DMS153 (cell line): ENCODE measurements around the gene EDAR.

Experiments used
- DNase-seq: peaks from one replicate; lab custom pipeline; 2025; lab: John Stamatoyannopoulos, UW

Gene EDAR

DNA sequence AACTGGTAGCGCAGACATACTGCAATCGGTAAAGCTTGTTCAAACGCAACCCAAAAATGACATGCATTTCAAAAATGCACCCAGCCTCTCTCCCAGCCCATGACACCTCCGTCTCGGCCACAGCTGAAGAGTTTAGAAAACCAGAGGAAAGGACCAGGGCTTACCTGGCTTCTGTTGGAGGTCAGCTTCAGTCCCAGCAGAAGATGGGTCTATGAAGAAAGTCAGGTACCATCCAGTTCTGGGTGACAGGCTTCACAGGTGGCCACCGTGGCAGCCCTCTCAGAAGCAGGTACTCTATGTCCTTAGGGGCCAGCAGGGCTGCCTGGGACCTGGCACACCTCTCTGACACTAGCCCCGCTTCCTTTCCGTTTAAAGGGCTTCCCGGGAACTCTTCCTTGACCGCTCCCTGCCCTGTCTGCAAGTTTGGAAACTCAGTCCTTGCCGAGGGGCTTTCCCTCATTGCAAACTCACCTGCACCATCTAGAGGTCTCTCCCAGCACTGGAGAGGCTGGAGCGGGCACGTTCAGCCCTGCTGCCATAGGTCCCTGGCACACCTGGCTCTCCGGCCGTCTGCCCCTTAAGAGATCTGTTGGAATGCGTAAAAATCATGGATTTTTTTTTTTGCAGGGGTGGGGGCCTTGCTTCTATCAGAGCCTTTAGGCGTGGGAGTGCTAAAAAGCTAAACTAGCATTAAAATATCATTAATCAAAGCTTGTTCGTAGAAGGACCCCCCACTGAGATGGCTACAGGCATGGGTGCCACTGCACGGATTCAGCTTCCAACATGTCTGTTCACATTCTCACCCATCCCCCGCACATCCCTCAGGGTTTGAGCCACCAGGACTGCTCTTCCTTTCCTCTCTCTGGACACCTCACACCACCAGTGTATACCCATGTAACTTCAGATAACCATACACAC lies at the start of gene EDAR:
TSS of gene EDAR (minus strand) at position 425 of the 918 bp plus-strand sequence. CDS start 58,206 bp downstream, outside the sequence.
- no peak for DNase-seq

DNA sequence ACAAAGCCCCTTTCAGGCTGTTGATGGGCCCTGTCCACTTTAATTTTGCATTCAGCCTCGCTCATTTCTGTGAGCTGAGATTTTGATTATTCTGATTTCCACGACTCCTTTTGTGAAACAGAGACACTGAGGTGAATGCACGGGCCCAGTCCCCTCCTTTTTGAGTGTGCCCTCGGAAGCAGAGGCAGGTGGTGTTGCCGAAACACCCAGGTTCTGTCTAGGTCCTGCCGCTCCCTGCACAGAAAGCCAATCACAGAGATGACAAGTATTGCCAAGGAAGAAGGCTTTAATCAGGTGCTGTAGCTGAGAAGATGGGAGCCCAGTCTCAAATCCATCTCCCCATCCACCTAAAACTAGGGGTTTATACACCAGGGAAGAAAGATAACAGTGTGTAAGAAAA lies 44.2 kb upstream of the EDAR start:
- no peak for DNase-seq

DNA sequence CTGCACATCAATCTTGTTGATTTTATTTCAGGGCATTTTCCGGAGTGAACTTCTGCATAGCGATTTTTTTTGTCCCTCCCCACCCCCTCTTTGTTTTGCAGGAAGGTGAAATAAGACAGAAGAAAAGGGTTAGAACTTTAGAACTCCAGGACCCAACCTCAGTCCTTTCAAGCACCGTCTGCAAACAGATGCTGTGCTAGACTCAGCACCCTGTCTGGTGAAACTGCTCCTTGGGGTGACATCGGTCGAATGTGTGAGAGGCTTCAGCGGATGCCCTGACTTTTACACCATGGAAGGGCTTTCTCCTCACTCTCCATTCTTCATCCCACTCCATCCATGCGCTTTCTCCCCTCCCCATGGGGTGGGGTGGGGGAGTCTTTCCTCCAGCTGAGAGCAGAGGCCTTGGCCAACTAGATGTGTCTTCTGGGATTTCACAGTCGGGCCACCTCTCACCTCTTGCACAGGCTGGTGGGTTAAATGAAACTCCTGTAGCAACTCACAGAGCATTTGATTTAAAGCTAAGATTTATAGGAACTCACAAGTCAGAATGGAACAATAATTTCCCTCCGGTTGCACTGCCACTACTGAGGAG lies 43.3 kb upstream of the EDAR start:
- no peak for DNase-seq

DNA sequence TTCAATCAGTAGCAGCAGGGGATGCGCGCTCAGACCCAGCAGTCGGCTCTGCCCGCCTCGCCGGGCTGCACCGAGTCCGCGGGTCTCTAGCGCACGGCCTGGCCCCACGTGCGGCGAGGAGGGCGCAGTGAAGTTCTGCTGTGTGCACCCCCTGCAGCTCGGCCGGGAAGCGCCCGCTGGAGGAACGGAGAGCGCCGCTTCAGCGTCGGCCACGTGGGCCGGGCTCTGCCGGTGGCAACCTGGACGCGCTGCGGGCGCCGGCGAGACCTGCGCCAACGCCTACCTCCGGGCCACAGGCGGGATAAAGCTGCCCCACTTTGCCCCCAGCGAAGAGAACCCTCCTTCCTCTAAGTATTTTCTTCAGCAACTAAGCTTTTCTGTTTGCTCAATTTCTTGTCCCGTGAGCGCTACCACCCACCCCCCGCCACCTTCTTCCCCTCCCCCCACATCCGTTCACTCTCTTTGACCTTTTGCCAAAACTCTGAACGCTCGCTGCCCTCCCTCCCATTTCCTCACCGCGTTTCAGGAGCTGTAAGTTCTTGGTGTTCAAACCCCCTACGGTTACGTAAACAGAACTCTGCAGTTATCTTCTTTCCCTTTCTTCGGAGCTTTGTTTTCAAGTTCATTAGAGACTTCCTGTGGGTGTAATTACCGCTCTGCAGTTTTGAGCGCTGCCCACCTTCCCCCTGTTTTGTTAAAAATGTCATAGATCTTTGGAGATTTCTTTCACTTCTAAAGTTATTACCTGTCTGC lies 42.6 kb upstream of the EDAR start:
- no peak for DNase-seq

DNA sequence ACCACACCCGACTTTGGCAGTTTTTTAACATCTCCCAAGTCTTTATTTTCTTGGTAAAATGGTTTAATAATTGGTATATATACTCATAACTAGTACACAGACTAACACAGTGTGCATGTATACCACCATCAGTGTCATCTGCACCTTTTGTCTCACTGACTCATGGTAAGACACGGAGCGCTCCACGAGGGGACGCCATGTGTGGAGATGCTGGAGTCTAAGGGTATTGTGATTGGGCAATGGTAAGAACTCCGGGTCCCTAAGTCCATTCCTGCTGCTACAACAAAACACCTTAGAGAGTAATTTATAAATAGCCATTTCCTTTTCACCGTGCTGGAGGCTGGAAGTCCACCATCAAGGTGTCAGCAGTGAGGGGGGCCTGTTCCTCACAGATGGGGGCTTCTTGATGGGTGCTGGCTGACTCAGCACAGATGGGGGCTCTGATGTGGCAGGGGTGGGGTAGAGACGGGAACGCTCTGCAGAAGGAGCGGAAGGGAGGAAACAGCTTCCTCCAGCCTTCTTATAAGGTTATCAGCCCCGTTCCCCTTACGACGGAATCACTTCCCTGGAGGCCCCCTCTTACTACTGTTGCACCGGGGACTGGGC lies 42.0 kb upstream of the EDAR start:
- DNase-seq: no peak

DNA sequence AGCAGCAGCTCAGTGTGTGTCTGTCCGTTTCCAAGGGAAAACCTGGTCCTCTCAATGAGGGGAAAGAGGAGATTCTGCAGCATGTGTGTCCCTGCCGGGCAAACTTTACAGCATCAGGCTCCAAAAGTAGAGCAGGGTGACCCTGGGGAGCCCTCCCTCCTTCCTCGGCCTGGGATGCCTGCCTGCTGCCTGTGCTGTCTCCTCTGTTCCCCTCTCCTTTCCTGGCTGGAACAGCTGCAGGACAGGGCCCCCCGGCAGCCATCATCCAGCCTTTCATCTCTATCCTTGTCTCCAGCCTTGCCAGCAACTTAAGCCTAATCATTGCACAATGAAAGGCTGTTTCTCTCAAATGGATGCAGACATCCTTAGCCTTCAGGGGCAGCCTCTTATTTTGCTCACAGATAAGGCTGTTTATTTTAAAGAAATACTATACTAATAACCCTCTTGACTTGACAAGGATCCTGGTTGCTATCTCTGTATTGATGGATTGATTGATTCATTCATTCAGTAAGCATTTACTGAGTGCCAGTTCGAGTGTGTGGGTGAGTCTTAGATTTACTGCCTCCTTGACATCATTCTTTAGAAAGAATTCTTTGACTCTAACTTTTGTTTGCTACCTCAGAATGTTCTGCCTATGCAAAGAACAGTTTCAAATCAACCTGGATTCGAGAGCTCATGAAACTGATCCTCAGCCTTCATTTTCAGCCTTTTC lies 40.6 kb upstream of the EDAR start:
- no peak for DNase-seq

DNA sequence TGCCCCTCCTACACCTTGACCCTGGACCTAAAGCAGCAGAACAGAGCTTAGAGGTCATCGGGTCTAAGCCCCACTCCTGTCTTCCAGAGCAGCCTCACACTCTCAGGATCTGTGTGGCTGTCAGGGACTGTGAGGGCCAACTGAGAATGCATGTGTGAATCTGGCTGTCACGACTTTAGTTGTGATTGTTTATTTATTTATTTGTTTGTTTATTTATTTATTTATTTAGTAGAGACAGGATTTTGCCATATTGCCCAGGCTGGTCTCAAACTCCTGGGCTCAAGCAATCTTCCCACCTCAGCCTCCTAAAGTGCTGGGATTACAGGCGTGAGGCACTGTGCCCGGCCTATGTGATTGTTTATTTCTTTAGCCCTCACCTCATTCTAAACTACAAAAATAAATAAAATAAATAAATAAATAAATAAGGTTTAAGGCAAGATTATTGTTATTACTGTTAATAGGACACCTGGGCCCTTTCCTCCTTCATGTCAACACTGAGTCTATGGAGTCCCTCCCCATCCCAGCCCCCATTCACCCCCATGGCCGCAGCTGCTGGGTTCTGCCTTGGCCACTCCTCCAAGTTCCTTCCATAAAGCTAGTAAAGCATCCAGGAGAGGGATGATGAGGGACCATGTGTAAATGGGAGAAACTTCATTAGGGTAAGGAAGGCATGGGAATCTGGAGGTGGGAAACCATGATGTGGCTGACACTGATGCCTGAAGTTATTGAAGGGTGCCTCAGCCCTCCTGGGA lies 39.9 kb upstream of the EDAR start:
- no peak for DNase-seq

DNA sequence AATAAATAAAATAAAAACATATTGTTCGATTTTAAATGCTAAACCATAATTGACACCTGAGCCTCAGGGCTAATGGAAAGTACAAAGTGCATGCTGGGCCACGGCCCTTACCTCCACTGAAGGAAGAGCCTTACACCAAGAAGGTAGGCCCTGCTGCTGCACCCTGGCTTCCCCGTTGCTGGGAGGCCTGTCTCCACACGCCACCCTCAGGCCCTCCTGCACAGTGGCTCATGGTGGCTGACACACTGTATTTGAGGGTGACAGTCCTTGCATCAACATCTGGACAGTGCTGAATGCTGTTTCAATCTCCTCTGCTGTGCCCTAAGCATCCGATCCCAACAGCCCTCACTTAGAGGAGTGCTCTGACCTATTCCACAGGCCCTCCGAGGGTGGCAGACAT lies 39.3 kb upstream of the EDAR start:
- DNase-seq: no peak

DNA sequence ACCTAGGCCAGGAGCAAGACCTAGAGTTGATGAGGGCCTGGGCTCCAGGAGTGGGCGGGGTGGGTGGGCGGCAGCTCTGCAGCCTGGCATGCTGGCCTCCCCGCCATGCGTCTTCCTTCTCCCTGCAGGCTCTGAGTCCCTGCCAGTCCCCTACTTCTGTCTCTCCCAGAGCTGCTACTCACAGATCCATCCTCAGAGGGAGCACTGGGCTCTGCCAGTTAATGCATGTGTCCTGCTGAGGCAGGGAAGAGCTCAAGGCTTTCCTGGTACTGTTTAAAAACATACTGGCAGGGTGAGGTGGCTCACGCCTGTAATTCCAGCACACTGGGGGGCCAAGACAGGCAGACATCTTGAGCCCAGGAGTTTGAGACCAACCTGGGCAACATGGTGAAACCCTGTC lies 38.7 kb upstream of the EDAR start:
- no peak for DNase-seq

DNA sequence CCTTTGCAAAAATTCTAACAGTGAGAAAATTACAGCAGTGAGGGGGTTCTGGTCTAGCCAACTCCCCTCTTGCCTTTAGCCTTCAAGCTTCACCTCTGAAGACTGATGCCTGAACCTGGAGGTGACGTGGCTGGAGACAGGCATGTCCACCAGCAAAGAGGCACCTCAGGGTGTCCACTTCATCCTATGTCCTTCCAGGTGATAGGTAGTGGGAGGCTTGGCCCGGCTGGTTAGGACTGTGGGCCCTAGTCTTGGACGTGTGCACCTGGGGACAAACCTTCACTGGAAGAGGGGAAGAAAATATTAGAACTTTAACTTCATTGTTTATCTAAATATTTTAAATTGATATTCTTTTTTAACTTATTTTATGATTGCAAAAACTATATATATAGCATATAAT lies 35.5 kb upstream of the EDAR start:
- DNase-seq: no peak

DNA sequence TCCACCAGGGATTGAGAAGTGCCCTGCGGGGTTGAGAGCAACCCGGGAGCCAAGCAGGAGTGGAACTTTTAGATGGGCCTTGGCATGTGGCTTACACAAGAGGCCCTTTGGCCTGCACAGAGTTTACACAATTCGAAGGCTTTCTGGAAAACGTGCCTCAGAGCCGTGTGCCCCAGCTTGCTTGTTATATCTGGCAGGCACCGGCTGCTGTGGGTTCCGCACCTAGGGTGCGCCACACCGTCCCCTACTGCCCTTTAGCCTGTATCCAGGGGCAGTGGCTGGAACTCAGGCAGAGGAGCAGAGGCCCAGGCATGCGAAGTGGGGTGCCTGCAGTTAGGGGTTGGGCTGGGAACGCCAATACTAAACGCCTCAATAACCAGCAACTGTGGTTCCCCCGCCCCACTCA lies 32.9 kb upstream of the EDAR start:
- DNase-seq: no peak

DNA sequence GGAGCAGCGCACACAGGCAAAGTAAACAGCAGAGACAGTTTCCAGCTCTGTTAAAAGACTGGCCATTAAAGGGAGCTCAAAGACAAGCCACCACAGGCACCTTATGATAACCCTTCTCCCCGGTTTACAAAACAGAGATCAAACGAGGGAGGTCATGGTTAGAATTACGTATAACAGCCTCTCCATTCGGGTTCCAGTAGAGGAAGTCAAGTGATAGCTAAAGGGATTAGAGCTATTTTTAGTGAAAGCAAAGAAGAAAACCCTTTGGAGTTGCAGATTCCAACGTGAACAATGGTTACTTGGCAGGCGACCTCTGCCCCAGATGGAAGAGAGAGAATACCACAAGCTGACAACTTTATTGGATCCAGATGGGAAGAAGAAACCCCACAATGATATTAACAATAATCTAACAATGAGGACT lies 31.2 kb upstream of the EDAR start:
- DNase-seq: no peak

DNA sequence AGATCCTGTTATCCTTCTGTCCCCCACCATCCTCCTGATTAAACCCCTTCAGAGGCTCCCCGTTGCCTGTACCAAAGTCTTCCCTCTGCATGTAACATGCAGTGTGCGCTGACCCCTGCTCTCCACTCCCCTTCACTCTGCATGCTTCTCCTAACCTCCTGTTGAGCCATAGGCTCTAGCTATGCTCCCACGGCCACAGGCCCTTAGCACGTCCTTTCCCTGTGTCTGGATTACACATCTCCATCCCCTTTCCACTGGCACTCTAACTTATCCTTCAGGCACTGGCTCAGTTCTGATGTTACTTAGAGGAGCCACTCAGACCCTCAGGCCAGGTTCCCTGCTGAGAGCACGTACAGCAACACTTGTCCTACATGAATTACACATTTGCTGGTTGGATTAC lies 29.4 kb upstream of the EDAR start:
- no peak for DNase-seq

DNA sequence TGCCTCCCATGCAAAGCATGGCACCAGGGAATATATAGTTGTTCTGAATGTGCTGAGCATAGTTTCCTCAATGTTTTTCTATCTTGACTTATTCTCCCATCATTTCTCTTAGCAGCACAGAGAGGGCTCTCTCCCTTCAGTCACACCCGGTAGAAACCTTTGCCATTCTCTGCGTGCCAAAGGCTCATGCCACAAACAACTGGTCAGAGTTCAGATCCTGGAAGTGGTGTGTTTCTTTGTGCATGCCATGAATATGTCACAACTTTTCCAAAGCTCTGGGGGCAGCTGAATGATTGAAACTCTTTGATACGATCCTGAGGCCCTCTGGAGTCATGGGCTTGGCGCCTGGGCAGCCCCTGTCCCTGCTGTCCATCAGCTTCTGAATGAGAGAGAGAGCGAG lies 28.0 kb upstream of the EDAR start:
- DNase-seq: no peak

DNA sequence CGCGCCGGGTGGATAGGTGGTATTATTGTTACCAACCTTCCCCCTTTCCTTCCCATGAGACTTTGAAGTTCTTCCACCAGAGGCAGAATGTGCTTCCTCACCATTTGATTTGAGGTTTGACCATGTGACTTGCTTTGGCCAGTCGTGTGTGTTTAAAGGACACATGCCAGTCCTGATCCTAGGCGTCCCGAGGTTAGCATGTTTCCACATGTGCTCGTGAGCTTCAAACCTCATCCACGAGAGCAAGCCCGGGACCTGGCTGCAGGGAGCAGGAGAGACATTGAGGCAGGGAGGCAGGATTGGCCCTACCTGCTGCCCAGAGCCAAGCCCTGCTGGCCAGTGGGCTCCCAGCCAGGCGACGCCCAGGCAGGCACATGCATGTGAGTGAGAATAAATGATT lies 27.4 kb upstream of the EDAR start:
- DNase-seq: no peak

DNA sequence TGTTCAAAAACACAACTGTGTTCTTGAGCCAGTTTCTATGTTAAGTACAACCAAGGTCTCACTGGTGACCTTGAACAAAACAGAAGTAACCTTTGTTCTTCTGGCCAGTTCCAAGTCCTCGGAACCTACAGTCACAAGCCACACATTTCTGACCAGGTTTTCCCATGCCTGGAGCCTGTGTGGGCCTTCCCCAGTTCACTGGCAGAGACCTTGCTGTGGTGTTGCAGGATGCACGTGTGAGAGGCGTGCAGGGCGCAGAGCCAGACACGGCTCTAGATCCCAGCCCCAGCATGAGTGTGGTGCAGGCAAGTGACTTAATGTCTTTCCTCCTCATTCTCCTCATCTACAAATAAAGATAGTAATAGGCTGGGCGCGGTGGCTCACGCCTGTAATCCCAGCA lies 25.5 kb upstream of the EDAR start:
- no peak for DNase-seq

DNA sequence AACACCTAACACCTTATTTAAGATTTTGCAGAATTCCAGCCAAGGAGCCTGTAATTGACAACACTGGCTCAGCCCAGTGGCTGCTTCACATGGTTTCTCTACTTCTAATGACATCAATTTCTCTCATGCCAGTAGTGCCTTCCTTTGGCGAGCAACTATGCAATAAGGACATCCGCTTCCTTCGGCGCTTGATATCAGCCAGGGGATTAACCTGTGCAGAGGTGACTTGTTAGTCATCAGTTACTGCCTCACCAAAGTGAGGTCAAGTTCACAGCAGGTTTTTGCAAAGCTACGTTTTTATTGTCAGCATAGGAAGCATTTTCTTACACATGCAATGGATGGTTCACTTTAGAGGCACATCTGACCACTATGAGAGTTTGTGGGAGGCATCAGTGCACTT lies 24.0 kb upstream of the EDAR start:
- no peak for DNase-seq

DNA sequence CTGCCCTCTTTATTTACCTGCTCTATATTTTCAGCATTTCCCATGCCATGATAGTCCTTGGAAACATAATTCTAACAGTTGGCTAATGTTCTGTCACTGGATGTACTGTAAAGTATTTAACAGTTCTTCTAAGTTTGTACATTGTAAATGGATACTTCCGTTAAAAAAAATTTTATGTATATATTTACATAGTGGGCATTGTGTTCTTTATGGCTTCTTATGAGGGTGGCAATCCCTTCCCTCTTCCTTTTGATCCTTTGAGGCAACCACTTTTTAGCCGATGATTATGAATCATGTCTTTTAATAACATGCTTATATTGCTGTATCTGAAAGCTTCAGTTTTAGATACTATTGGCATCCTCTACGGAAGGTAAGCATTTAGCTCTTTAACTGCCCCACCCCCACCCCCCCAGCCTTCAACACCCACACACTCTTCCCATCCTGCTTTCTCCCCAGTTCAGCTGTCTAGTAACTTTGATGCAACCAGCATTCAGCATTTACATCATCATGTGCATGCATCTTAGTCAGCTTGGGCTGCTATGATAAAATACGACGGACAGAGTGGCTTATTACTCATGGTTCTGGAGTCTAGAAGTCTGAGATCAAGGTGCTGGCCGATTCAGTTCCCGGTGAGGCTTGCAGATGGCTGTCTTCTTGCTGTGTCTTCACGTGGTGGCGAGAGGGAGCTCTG lies 21.0 kb upstream of the EDAR start:
- no peak for DNase-seq

DNA sequence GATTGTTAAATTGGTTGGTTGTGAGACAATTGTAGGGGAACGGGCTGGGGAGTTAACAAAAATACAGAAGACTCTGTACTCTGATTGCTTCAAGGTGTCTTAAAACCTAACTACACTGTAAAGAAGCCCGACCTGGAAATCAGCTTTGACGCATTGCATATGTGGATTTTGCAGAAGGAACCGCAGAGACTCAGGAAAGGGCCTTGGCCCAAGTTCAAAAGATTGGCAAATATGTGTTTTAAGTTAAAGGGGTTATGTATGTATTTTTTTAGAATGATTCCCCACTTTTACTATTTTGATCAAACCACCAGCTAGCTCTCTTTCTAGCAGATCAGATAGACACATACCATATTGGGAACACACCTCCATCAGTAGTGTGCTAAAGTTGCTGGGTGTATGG lies 18.0 kb upstream of the EDAR start:
- no peak for DNase-seq

DNA sequence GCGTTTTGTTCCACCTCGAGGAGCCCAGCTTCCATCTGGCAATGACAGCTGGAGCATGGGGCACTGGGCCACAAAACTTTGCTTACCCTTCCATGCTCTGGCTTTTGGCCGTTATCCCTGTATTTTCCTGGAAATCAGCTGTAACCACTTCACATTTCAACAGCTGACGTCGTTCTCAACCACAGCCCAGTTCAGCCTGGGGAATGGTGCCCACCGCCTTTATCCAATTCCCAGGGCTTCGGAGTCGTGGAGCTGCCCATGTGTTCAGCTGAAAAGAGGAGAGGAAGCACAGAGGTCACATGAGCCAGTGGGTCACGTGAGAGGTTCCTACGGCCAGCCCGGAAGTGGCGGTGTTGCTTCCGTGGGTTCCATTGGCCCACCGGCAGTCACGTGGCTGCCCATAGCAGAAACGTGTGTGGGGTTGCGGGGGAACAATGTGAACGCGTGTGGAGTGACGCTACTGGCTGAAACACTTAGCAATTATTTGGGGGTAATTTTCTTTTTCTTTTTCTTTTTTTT lies 16.7 kb upstream of the EDAR start:
- no peak for DNase-seq
